GOT3 (cell line): Measurements from ENCODE around the gene CPNE7.

ENCODE experiments used
- DNase-seq: peaks from one replicate; lab custom pipeline; 2025; ENCODE audit warnings: mixed read lengths; lab: John Stamatoyannopoulos, UW

Gene CPNE7

DNA sequence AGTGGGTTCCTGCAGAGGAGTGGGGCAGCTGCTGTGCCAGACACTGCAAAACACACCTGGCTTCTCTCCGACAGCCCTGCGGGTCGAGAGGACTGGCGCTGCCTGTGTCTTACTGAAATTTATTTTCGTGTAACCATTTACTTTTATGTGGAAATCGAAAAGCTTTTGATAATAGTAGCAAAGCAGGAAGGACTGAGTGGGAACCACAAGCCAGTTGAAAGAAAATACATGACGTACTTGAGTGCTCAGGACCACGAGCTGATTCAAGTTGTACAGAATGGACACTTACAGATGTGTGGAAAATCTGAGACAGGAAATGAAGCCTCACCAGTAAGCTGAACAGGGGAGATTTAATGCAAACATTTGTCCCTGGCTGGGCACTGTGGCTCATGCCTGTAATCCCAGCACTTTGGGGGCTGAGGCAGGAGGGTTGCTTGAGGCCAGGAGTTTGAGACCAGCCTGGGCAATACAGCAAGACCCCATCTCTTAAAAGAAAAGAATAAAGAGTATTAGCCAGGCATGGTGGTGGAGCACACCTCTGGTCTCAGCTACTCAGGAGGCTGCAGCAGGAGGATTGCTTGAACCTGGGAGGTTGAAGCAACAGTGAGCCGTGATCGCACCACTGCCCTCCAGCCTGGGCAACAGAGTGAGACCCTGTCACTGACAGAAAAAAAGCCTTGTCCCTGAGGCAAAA lies 26.4 kb upstream of the CPNE7 start:
- no peak for DNase-seq

DNA sequence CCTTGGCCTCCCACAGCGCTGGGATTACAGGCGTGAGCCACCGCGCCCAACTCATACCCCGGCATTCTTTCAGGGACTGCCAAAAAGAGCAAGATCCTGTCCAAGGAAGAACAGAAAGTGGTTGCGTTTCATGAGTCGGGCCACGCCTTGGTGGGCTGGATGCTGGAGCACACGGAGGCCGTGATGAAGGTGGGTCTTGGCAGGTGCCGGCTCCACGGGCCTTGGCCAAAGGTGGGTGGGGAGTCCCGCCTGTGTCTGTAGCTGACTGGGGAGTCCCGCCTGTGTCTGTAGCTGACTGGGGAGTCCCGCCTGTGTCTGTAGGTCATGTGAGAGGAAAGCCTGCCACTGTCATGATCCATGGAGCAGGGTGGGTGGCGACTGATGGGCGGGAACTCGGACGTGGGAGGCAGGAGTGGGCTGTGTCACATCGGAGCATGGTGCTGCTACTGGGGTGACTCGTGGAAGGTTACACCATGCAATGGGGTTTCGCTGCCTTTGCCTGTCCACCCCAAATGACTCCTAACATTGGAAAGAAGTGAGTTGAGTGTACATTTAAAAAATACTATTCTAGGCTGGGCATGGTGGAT lies 25.0 kb upstream of the CPNE7 start:
- DNase-seq: no peak

DNA sequence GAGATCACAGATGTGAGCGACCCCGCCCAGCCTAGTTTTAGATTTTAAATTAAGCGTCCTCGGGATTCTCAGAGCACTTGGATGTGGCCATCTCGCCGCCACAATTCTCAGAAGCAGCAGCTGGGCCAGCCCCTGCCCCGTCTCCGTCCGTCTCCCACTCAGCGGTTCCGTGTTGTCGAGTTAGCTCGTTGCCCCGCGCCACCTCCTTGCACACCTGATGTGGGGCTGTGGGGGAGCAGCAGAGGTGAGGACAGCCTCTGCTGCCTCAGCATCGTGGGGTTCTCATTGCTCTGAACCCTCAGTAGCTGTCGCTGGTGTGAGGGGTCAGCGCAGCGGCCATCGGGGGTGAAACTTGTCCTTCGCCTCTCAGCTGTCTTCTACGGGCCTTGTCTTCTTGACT lies 23.2 kb upstream of the CPNE7 start:
- DNase-seq: no peak

DNA sequence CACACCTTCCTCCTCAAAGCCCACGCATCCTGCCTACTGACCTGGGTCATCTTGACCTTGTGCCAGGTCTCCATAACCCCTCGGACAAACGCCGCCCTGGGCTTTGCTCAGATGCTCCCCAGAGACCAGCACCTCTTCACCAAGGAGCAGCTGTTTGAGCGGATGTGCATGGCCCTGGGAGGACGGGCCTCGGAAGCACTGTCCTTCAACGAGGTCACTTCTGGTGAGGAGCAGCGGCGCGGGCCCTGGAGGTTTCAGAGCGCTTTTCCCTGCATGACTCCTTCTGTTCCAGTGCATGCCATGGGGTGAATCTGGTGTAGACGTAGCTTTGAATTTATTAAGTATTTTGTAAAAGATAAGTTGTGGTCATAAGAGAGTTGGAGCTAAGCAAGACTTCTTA lies 22.6 kb upstream of the CPNE7 start:
- DNase-seq: no peak

DNA sequence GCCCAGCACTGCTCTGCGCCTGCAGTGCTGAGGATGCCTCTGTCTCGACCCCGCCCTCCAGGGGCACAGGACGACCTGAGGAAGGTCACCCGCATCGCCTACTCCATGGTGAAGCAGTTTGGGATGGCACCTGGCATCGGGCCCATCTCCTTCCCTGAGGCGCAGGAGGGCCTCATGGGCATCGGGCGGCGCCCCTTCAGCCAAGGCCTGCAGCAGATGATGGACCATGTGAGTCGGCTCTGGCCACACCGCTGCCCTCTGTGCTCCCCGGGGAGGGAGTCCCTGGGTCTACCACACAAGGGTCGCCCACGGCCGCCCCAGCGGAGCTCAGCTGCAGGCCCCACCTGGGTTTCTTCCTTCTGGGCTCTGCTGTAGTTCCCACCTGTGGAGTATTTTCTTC lies 21.8 kb upstream of the CPNE7 start:
- no peak for DNase-seq

DNA sequence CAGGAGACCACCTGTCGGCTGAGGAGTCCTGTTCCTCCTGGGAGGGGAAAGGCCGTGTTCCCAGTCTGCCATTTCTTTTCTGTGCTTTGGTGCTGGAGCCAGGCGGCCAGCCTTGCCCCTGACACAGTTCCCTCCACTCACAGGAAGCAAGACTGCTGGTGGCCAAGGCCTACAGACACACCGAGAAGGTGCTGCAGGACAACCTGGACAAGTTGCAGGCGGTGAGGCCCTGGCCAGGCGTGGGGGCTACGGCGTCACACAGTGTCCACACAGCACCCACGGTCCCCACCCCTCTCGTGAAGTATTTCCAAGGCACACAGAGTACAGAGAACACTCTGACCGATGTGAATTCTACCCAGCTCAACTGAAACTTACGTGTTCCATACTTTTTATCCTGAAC lies 21.2 kb upstream of the CPNE7 start:
- DNase-seq: no peak

DNA sequence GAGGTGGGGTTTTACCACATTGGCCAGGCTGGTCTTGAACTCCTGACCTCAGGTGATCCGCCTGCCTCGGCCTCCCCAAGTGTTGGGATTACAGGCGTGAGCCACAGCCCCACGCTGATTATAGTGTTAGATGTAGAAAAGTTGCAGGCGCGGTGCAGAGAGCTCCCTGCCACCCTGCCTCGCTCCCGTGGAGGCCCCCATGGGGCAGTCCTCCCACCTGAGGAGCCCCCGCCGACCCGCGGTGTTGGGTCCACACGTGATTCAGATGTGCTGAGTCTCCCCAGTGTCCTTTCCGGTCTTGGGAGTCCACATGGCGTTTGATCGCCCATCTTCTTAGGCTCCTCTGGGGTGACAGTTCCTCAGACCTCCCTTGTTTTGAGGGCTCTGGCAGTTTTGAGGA lies 20.3 kb upstream of the CPNE7 start:
- DNase-seq: no peak

DNA sequence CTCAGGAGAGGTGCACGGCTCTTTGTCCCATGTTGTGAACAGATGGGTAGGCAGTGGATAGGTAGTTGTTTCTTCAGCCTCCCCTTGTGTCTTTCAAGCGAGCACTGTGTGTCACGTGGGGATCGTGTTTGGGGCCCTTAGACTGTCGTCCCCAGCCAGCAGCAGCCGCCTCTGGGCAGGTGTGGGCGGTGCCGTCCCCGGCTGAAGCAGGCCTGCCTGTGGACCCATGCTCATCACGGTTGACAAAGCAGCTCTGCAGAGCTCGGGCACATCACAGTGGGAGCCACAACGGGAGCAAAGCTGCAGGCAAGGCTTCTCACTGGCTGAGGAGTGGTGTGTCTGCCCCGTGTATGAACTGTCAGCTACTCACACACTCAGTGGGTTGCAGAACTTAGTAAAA lies 19.8 kb upstream of the CPNE7 start:
- no peak for DNase-seq

DNA sequence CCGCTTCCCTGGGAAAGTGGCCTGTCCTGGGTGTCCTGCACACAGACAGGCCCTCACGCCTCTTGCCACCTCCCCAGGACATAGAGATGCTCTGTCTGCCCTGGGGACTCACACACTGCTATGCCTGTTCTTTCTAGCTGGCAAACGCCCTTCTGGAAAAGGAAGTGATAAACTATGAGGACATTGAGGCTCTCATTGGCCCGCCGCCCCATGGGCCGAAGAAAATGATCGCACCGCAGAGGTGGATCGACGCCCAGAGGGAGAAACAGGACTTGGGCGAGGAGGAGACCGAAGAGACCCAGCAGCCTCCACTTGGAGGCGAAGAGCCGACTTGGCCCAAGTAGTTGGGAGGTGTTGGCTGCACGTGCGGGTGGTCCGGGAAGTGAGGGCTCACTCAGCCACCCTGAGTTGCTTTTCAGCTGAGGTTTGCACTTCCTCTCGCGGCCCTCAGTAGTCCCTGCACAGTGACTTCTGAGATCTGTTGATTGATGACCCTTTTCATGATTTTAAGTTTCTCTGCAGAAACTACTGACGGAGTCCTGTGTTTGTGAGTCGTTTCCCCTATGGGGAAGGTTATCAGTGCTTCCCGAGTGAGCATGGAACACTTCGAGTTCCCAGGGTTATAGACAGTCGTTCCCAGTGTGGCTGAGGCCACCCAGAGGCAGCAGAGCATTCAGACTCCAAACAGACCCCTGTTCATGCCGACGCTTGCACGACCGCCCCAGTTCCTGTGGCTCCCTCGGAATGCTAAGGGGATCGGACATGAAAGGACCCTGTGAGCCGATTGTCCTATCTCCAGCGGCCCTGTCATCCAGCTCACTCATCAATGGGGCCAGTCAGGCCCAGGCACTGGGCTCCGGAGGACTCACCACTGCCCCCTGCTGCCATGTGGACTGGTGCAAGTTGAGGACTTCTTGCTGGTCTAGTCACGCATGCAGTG lies 18.5 kb upstream of the CPNE7 start:
- no peak for DNase-seq

DNA sequence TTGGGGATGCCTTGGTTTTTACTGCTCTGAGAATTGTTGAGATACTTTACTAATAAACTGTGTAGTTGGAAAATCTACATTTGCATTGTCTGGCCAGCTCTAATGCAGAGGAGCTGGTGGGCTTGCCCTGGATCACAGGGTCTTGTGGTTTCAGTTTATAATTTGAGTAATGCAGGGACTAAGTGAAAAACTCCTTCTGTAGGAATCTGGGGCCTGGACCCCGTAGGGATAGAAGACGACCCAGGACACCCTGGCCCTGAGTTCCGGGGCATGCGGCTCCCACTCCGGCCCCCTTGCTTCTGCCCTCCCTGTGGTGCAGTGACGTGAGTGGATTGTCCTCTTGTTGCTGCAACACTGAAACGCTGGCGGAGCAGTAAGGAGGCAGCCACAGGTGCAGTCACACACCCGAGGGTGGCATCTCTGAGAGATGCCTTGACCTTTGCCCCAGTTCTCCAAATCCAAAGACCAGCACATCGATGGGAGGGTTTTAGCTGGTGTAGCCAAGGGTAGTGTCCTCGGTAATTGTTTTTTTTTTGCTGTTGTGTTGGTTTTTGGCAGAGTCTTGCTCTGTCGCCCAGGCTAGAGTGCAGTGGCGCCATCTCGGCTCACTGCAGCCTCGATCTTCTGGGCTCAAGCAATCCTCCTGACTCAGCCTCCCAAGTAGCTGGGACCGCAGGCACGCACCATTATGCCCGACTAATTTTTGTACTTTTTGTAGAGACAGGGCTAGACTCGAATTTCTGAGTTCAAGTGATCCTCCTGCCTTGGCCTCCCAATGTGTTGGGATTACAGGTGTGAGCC lies 17.7 kb upstream of the CPNE7 start:
- DNase-seq: no peak

DNA sequence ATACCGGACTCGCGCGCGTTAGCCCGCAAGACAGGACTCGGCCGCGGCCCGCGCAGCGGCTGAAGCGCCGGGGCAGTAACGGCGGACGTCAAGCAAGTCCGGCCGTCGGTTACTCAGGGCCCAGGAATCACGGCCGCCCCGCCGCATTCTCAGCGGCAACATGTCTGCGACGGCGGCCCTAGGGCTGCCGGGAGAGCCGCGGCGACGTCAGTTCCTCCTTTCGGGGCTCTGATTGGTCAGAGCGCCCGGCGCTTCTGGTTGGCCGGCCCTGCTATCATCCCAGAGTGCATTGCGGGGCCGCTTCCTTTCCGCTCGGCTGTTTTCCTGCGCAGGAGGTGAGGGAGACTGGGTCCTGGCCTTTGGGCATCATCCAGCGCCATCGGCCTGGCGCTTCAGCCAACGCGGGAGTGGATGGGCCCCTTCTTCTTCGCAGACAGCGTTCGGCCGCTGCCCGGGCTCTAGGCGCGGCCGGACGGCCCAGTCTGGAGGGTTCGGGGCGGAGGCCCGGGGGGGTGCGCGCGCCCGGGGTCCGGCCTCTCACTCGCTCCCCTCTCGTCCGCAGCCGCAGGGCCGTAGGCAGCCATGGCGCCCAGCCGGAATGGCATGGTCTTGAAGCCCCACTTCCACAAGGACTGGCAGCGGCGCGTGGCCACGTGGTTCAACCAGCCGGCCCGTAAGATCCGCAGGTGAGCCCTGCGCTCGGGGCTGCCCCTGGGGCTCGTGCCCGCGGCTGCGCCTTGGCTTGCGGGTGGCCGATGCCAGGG lies 15.0 kb upstream of the CPNE7 start, which contains the start of gene RPL13:
Gene RPL13, plus strand, starts transcription at position 305 of the 764 bp plus-strand sequence. Its CDS starts 278 bp downstream, at position 583.
- peak; percentile 88 for DNase-seq

DNA sequence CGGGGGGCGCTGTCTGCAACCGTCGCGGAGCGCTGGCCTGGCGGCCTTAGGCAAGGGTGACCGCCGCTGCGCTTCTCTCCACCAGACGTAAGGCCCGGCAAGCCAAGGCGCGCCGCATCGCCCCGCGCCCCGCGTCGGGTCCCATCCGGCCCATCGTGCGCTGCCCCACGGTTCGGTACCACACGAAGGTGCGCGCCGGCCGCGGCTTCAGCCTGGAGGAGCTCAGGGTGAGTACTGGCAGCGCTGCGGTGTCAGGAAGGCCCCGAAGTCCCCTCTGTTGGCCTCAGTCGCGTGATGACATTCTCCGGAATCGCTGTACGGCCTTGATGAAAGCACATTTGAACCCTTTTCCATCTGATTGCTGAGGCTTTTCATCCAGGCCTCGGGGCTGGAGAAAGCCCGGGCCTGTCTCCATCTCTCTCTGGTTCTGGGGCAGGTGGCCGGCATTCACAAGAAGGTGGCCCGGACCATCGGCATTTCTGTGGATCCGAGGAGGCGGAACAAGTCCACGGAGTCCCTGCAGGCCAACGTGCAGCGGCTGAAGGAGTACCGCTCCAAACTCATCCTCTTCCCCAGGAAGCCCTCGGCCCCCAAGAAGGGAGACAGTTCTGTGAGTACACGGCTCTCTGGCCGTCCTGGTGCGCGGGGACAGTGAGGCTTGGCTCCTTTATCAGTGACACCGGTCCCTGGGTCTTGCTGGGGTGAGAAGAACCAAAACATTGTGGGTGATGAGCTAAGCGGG lies 14.2 kb upstream of the CPNE7 start:
- no peak for DNase-seq

DNA sequence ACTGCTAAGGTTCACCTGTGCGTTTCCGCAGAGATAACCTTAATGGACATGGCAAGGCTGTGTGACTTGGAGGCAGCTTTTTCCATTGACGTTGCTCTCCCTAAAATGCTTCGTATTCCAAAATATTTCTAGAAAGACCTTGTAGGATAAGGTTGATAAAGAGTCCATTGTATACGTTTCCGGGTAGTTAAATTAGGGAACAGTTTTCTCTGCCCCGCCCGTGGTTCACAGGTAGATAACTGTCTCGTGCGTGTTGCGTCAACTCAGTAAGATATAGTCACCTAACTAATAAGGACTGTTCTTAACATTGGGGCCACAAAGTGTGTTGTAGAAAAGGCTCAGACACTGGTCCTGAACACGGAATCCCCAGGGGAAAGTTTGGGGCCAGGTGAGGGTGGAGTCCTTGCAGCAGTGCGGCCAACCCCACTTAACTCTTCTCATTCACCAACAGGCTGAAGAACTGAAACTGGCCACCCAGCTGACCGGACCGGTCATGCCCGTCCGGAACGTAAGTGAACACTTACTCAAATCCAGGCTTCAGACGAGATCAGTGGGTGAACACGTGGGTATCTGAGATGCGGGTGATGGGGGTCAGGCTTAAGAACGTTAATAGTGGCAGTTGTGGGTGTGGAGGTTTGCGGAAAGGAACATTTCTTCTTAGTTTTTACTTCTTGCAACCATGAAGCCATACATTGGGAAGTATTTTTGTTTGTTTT lies 13.5 kb upstream of the CPNE7 start:
- DNase-seq: no peak

DNA sequence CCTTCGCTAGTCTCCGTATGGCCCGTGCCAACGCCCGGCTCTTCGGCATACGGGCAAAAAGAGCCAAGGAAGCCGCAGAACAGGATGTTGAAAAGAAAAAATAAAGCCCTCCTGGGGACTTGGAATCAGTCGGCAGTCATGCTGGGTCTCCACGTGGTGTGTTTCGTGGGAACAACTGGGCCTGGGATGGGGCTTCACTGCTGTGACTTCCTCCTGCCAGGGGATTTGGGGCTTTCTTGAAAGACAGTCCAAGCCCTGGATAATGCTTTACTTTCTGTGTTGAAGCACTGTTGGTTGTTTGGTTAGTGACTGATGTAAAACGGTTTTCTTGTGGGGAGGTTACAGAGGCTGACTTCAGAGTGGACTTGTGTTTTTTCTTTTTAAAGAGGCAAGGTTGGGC lies 12.6 kb upstream of the CPNE7 start:
- no peak for DNase-seq

DNA sequence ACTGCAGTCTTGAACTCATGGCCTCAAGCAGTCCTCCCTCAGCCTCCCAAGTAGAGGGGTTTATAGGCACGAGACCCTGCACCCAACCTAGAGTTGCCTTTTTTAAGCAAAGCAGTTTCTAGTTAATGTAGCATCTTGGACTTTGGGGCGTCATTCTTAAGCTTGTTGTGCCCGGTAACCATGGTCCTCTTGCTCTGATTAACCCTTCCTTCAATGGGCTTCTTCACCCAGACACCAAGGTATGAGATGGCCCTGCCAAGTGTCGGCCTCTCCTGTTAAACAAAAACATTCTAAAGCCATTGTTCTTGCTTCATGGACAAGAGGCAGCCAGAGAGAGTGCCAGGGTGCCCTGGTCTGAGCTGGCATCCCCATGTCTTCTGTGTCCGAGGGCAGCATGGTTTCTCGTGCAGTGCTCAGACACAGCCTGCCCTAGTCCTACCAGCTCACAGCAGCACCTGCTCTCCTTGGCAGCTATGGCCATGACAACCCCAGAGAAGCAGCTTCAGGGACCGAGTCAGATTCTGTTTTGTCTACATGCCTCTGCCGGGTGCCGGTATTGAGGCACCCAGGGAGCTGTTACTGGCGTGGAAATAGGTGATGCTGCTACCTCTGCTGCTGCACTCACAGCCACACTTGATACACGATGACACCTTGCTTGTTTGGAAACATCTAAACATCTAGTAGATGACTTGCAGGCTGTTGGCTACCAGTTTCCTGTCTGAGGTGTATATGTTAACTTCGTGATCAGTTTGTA lies 11.7 kb upstream of the CPNE7 start:
- no peak for DNase-seq

DNA sequence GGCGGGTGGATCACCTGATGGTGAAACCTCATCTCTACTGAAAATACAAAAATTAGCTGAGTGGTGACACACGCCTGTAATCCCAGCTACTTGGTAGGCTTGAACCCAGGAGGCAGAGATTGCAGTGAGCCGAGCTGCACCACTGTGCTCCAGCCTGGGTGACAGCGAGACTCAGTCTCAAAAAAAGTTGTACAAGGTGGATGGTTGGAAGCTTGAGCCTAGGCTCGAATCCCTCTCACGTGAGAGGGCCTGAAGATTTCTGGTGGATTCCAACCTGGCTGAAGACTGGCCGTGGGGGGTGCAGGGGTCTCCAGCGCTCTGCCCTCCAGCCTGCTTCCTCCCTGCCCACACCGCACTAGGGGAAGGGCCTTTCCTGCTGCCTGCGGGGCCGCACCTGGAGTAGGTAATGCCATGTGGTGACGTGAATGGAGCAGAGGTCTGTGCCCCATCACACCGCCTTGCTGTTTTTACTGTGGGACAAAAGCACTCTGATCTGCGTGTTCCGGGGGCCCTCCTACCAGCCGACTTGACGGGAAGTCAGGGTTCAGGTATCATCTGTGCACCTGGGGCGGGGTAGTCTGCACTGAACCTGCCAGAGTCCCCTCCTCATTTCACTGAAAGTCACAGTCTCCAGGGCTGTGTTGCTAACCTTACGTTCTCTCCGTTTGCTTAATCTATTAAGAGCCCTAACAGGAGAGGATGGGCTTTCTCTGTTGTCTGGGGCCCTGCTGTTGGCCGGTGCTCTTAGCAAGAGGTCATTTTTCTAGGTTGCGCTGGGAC lies 10.9 kb upstream of the CPNE7 start:
- DNase-seq: no peak

DNA sequence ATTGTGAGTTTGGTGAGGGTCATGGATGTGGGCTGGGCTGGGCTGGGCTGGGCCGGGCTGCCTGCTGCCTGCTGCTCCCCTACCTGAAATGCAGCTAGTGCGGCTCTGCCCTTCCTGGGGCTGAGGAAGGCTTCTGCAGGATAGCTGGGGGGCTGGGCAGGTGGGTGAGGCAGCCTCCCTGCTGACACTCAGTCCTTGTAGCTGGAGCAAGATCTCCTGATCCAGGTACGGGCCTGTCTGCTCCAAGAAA lies 10.4 kb upstream of the CPNE7 start:
- no peak for DNase-seq

DNA sequence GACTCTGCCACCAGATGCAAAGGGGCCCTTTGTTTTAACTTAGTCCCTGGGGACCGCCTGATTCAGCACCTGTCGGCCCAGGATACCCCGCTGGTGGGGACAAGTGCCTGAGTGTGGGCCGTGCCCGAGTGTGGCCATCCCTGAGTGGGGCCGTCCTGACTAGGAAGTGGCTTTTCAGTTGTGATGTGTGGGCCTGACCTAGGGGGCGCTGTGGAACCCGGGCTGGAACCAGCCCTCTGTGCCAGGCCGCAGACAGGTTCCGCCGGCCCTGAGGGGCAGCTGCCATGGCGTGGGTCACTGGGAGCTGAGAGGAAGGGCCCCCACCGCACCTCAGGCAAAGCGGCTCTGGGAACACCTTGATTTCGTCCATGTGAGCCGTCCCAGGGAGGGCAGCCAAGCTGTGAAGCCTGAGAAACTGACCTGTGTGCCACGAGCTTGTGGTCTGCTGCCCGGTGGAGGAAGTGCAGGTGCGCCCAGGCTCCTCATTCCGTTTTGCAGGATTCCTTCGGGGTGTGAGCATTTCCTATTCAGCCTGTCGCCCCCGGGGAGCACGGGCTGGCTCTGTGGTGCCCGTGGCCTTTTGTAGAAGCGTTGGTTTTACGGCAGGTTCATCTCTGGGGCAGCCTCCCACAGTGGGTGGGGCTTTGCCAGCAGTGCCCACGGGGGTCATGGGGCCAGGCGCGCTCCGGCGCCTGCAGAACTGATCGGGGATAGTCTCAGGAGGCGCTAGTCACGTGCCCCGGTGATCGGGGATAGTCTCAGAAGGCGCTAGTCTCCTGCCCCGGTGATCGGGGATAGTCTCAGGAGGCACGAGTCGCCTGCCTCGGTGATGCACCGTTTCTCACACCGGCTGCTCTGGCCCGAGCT lies 9.8 kb upstream of the CPNE7 start:
- peak; percentile 30 for DNase-seq
